ENCODE results near the gene BMPR1B.

Gene BMPR1B

GRCh38 chr4:94918543-94918942 lies 160.8 kb downstream of the BMPR1B start:
- no peak for DNase-seq

- no peak for DNase-seq
Measured at GRCh38 chr4:94920369-94920768, 162.6 kb downstream of the BMPR1B start.

GRCh38 chr4:94924566-94924965 lies 166.8 kb downstream of the BMPR1B start:
- DNase-seq = no peak

- DNase-seq = no peak
Measured at GRCh38 chr4:94925764-94926347, 168.1 kb downstream of the BMPR1B start.

- DNase-seq = no peak
Measured at GRCh38 chr4:94926936-94927335, 169.2 kb downstream of the BMPR1B start.

GRCh38 chr4:94927696-94928095 lies 169.9 kb downstream of the BMPR1B start:
- DNase-seq = no peak

DNA sequence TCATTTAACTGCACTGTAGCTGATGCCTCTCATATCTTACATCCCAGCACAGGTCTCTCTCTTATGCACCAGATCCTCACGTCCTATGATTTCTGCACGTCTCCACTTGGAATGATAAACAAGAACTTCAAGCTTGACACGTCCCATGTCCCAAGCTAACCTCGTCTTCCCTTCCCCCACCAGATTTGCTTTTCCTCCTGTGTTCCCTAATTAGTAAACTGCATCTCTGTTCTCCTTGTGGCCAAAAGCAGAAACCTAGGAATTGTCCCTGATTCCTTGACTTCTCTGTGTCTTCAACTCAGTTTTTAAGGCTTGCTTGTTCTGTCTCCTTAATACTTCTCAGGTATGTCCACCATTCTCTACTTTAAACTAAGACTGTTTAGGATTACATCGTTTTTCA lies 171.9 kb downstream of the BMPR1B start:
- DNase-seq = no peak

DNA sequence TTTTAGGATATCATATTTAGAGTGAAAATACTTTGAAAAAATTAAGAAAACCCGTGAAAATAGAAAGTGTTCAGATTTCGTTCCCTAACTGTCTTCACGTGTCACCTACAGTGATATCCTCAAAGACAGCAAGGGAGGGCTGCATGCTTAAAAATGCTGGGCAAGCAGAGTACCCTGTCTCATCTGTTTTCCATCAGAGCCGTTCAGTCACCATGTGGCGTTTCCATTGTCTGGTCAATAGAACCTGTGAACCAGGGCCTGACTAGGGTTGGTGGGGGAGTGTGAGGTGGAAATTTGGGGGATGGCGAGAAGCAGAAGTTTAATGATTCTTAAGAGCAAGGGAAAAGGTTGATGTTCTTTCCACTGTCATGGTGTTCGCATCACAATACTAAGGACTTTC lies 173.9 kb downstream of the BMPR1B start:
- DNase-seq = no peak

GRCh38 chr4:94932366-94932765 lies 174.6 kb downstream of the BMPR1B start:
- DNase-seq = no peak

GRCh38 chr4:94933799-94934198 lies 176.0 kb downstream of the BMPR1B start:
- no peak for DNase-seq

GRCh38 chr4:94934201-94934600 lies 176.4 kb downstream of the BMPR1B start:
- DNase-seq = no peak

GRCh38 chr4:94934864-94935263 lies 177.1 kb downstream of the BMPR1B start:
- no peak for DNase-seq

- no peak for DNase-seq
Measured at GRCh38 chr4:94936854-94937253, 179.1 kb downstream of the BMPR1B start.

GRCh38 chr4:94939791-94940519 lies 182.2 kb downstream of the BMPR1B start:
- no peak for DNase-seq

- DNase-seq = no peak
Measured at GRCh38 chr4:94940520-94940908, 182.8 kb downstream of the BMPR1B start.

- DNase-seq = no peak
Measured at GRCh38 chr4:94941706-94942105, 184.0 kb downstream of the BMPR1B start.

DNA sequence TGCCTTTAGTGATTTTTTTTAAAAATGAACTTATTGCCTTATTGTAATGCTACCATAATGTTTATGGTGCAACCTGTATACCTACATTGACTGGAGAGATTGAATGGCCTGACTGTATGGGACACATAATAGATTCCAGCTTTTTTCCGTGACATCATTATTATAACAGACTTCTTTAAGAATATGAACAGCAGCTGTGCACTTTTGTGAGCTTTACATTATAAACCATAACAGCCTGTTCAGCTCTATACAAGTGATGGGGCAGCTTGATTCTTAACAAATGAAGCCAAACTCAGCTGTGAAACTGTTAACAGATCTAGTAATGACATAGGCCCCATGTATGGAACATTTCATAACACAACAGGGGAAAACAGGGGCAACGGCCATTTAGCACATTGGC lies 187.0 kb downstream of the BMPR1B start:
- no peak for DNase-seq

- DNase-seq = no peak
Measured at GRCh38 chr4:94947681-94948108, 189.9 kb downstream of the BMPR1B start.

- DNase-seq = no peak
Measured at GRCh38 chr4:94954251-94954650, 196.5 kb downstream of the BMPR1B start.

- DNase-seq = no peak
Measured at GRCh38 chr4:94957030-94957429, 199.3 kb downstream of the BMPR1B start.

DNA sequence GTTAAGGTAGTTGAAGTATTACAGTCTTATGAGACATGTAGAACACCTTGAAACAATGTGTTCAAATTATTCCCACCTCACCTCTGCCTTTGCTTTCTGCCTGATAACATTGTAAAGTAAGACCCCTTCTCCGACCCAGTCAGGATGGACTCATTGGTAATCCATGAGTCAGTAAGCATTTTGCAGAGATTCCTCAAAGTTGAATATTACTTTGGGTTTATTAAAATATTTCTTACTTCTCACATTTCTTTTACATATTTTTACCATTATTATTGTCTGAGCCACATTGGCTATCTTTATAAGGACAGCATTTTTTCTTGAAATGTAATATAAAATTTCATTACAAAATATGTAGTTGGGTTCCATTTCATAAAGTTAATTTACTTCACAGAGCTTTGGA lies 201.6 kb downstream of the BMPR1B start:
- no peak for DNase-seq

GRCh38 chr4:94960708-94961107 lies 203.0 kb downstream of the BMPR1B start:
- DNase-seq = no peak

DNA sequence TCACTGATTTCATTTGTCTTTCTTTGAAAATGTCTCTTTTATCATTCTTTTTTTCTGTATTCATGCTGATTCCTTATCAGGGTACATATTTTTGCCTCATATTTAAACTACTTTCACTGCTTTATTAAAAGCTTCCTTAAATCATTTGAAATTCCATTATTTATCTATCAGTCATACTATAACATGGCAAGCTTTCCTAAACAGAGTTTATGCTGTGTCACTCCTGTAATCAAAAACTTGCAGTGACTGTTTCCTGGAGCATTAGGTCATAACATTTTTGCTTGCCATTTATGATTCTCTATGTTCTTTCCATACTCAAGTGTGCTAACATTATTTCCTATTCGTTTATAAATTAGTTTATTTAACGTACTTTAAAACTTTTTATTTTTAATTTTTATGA lies 203.7 kb downstream of the BMPR1B start:
- no peak for DNase-seq

- no peak for DNase-seq
Measured at GRCh38 chr4:94962484-94962883, 204.7 kb downstream of the BMPR1B start.

- DNase-seq = no peak
Measured at GRCh38 chr4:94965852-94966251, 208.1 kb downstream of the BMPR1B start.

Measured in NCI-H146 (cell line).